Neural progenitor cell (in vitro differentiated cells): ENCODE measurements around the gene GNG8. TPM values are rescaled to one million over a fixed set of nuclear protein-coding genes. Genes with fewer than 3 reads are reported as not detected.

ENCODE experiments used
- DNase-seq: peaks from one replicate; pipeline ENCODE4 v3.0.0-alpha.2; 2016; ENCODE audit warnings: low spot score
- H2AFZ ChIP-seq: fragments of 200-600 bp; sonication (generic); replicated peaks from 2 replicates; pipeline ENCODE4 v1.6.1; 2016; ENCODE audit warnings: antibody characterized with exemption
- H3F3A ChIP-seq: fragments of 200-600 bp; sonication (generic); 2 replicates; pipeline ENCODE4 v1.6.1; 2016; ENCODE audit warnings: antibody characterized with exemption, low read depth
- H3K27ac ChIP-seq: fragments of 200-600 bp; sonication (generic); 2 replicates; pipeline ENCODE4 v1.5.1; 2016; ENCODE audit warnings: mild to moderate bottlenecking
- H3K27me3 ChIP-seq: fragments of 200-600 bp; sonication (generic); 2 replicates; pipeline ENCODE4 v1.6.1; 2016; ENCODE audit warnings: mild to moderate bottlenecking, moderate library complexity
- H3K36me3 ChIP-seq: fragments of 200-600 bp; sonication (generic); 2 replicates; pipeline ENCODE4 v1.5.1; 2016
- H3K4me1 ChIP-seq: fragments of 200-600 bp; sonication (generic); 2 replicates; pipeline ENCODE4 v1.6.1; 2016; ENCODE audit warnings: mixed run types
- H3K4me2 ChIP-seq: fragments of 200-600 bp; sonication (generic); 2 replicates; pipeline ENCODE4 v1.6.1; 2016
- H3K4me3 ChIP-seq: fragments of 200-600 bp; sonication (generic); 2 replicates; pipeline ENCODE4 v1.5.1; 2016
- H3K79me2 ChIP-seq: fragments of 200-600 bp; sonication (generic); 2 replicates; pipeline ENCODE4 v1.6.1; 2016; ENCODE audit warnings: low read depth
- H3K9ac ChIP-seq: fragments of 200-600 bp; sonication (generic); 2 replicates; pipeline ENCODE4 v1.6.1; 2016
- H3K9me3 ChIP-seq: fragments of 200-600 bp; sonication (generic); 2 replicates; pipeline ENCODE4 v1.5.1; 2016; ENCODE audit warnings: low read depth
- H4K20me1 ChIP-seq: fragments of 200-600 bp; sonication (generic); 2 replicates; pipeline ENCODE4 v1.6.1; 2016; ENCODE audit warnings: low read depth
- H3K27ac Mint-ChIP-seq: 3 replicates; pipeline ENCODE4 v1.8.0; 2021; ENCODE audit warnings: mixed read lengths
- H3K27me3 Mint-ChIP-seq: 2 replicates; pipeline ENCODE4 v1.8.0; 2022; ENCODE audit warnings: low read depth, mild to moderate bottlenecking, inconsistent platforms, moderate library complexity, mixed read lengths; ENCODE audit not compliant: insufficient read depth
- H3K36me3 Mint-ChIP-seq: 3 replicates; pipeline ENCODE4 v1.8.0; 2021; ENCODE audit warnings: mixed read lengths
- H3K4me1 Mint-ChIP-seq: 3 replicates; pipeline ENCODE4 v1.8.0; 2021; ENCODE audit warnings: mixed read lengths
- H3K4me3 Mint-ChIP-seq: 3 replicates; pipeline ENCODE4 v1.8.0; 2021; ENCODE audit warnings: mild to moderate bottlenecking, moderate library complexity, mixed read lengths
- H3K9me3 Mint-ChIP-seq: 3 replicates; pipeline ENCODE4 v1.8.0; 2020; ENCODE audit warnings: mixed read lengths
- CTCF ChIP-seq: fragments of 200-600 bp; sonication (generic); IDR thresholded peaks from 2 replicates; pipeline ENCODE4 v1.5.1; 2017; ENCODE audit warnings: antibody characterized with exemption, mild to moderate bottlenecking
- EZH2 ChIP-seq: fragments of 200-600 bp; sonication (generic); IDR thresholded peaks from 2 replicates; pipeline ENCODE4 v1.6.1; 2017; ENCODE audit warnings: antibody characterized with exemption, mild to moderate bottlenecking, moderate library complexity
- EZH2phosphoT487 ChIP-seq: fragments of 200-600 bp; sonication (generic); IDR thresholded peaks from 2 replicates; pipeline ENCODE4 v1.6.1; 2017; ENCODE audit warnings: antibody characterized with exemption
- total RNA-seq: library from RNA; depleted of rRNA; stranded (reverse); fragments of >200 nt; gene quantifications from 2 replicates; pipeline ENCODE4 v1.2.3, GENCODE V29; 2015; ENCODE audit warnings: low replicate concordance

GNG8 gene
- total RNA-seq, 1 donor from 2014 or later: not detected

GRCh38 chr19:46587861-46588260 lies 48.1 kb downstream of the GNG8 start:
- no peaks in the 10 kb centered on the region for H3K9me3 Mint-ChIP-seq
- no peaks in the 10 kb centered on the region for H3K4me1 Mint-ChIP-seq

DNA sequence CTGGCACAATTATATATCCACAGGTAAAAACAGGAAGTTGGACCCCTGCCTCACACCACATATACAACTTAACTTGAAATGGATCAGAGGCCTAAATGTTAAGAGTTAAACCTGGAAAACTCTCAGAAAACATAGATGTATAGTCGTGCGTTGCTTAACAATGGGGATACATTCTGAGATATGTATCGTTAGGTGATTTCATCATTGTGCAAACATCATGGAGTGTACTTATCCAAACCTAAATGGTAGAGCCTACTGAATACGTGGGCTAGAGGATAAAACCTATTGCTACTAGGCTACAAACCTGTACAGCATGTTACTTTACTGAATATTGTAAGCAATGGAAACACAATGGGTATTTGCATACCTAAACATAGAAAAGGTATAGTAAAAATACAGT lies 49.7 kb downstream of the GNG8 start:
- no peak overlapping the region for H3K9ac ChIP-seq
- no peak overlapping the region for H3K27ac ChIP-seq
- Mint-ChIP-seq H3K36me3 (no peaks in the 10 kb centered on the region), H3K27ac (no peak overlapping the region), H3K4me1 (no peaks in the 10 kb centered on the region), H3K9me3 (no peaks in the 10 kb centered on the region), H3K27me3 (peaks cover 8% of the 10 kb centered on the region), H3K4me3 (no peak overlapping the region)
- H3K4me1 ChIP-seq: no peaks in the 10 kb centered on the region
- peaks cover 4% of the 10 kb centered on the region for H3K27me3 ChIP-seq
- H4K20me1 ChIP-seq: no peaks in the 10 kb centered on the region
- H3K79me2 ChIP-seq: no peaks in the 10 kb centered on the region
- TF ChIP-seq EZH2 (no peak), EZH2phosphoT487 (no peak), CTCF (no peak)
- H2AFZ ChIP-seq: no peak overlapping the region
- H3K36me3 ChIP-seq: no peaks in the 10 kb centered on the region
- H3K4me3 ChIP-seq: no peak overlapping the region
- DNase-seq: no peak
- no peak overlapping the region for H3K4me2 ChIP-seq
- H3K9me3 ChIP-seq: no peaks in the 10 kb centered on the region
- H3F3A ChIP-seq: no peaks in the 10 kb centered on the region

More at GRCh38 chr19:46587861-46588260, 48.1 kb downstream of the GNG8 start:
- H3K9me3 ChIP-seq: no peaks in the 10 kb centered on the region
- Mint-ChIP-seq H3K36me3 (no peaks in the 10 kb centered on the region), H3K27me3 (peaks cover 4% of the 10 kb centered on the region), H3K4me3 (no peak overlapping the region), H3K27ac (no peak overlapping the region)
- no peak for DNase-seq
- H3K4me2 ChIP-seq: no peak overlapping the region
- H2AFZ ChIP-seq: no peak overlapping the region
- no peak overlapping the region for H3K27ac ChIP-seq
- no peak overlapping the region for H3K9ac ChIP-seq
- no peaks in the 10 kb centered on the region for H4K20me1 ChIP-seq
- no peaks in the 10 kb centered on the region for H3K4me1 ChIP-seq
- H3K4me3 ChIP-seq: no peak overlapping the region
- peaks cover 4% of the 10 kb centered on the region for H3K27me3 ChIP-seq
- no peaks in the 10 kb centered on the region for H3K36me3 ChIP-seq
- no peaks in the 10 kb centered on the region for H3F3A ChIP-seq
- TF ChIP-seq EZH2phosphoT487 (no peak), EZH2 (no peak), CTCF (no peak)
- no peaks in the 10 kb centered on the region for H3K79me2 ChIP-seq

DNA sequence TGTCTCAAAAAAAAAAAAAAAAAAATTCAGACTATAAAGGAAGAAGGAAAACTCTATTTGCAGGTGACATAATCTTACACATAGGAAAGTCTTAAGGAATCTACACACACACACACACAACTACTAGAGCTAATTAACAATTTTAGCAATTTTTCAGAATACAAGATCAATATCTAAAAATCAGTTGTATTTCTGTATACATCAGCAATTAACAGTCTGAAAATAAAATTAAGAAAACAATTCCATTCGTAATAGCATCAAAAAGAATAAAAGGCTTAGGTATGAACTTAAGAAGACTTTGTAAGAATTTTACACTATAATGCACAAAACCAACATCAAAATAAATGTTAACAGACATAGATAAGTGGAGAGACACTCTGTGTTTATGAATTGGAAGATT lies 50.5 kb downstream of the GNG8 start:
- H3K9ac ChIP-seq: no peak overlapping the region
- no peak overlapping the region for H2AFZ ChIP-seq
- no peaks in the 10 kb centered on the region for H3K4me1 Mint-ChIP-seq
- no peak overlapping the region for H3K27ac ChIP-seq
- no peak for DNase-seq
- no peaks in the 10 kb centered on the region for H3K4me1 ChIP-seq
- no peak overlapping the region for H3K27ac Mint-ChIP-seq
- no peaks in the 10 kb centered on the region for H3K36me3 Mint-ChIP-seq
- H3F3A ChIP-seq: no peaks in the 10 kb centered on the region
- no peak overlapping the region for H3K4me2 ChIP-seq
- no peak overlapping the region for H3K4me3 Mint-ChIP-seq
- H3K9me3 Mint-ChIP-seq: peaks cover 2% of the 10 kb centered on the region
- H3K27me3 Mint-ChIP-seq: peaks cover 8% of the 10 kb centered on the region
- no peaks in the 10 kb centered on the region for H3K9me3 ChIP-seq
- H4K20me1 ChIP-seq: no peaks in the 10 kb centered on the region
- no peak overlapping the region for H3K4me3 ChIP-seq
- H3K79me2 ChIP-seq: no peaks in the 10 kb centered on the region
- no peaks in the 10 kb centered on the region for H3K36me3 ChIP-seq
- TF ChIP-seq EZH2 (no peak), EZH2phosphoT487 (no peak), CTCF (no peak)
- peaks cover 8% of the 10 kb centered on the region for H3K27me3 ChIP-seq

Other genes with a start within 250 kb of the GNG8 start
- 2.8 and 14.1 TPM in 2 replicates for gene CCDC8, start 222.6 kb downstream of the GNG8 start, total RNA-seq
- gene PNMA8C, start 207.3 kb downstream of the GNG8 start, total RNA-seq: 0.58 and 0.74 TPM in 2 replicates
- gene PNMA8A, start 164.6 kb downstream of the GNG8 start, total RNA-seq: 42.5 and 43.9 TPM in 2 replicates
- 0.09 and 3.9 TPM in 2 replicates for gene PNMA8B, start 140.3 kb downstream of the GNG8 start, total RNA-seq
- gene CALM3, start 34.9 kb downstream of the GNG8 start, total RNA-seq: 373 and 403 TPM in 2 replicates
- not detected in 2 replicates for gene PTGIR, start 11.1 kb downstream of the GNG8 start, total RNA-seq
- 0.75 and 2.2 TPM in 2 replicates for gene DACT3, start 25.0 kb upstream of the GNG8 start, total RNA-seq
- gene PRKD2, start 80.9 kb upstream of the GNG8 start, total RNA-seq: 14.9 and 22.2 TPM in 2 replicates
- gene FKRP, start 109.9 kb upstream of the GNG8 start, total RNA-seq: 18.6 and 40.5 TPM in 2 replicates
- gene STRN4, start 110.2 kb upstream of the GNG8 start, total RNA-seq: 54.1 and 149 TPM in 2 replicates
- 39.5 and 81.6 TPM in 2 replicates for gene SLC1A5, start 152.4 kb upstream of the GNG8 start, total RNA-seq
- 104 and 120 TPM in 2 replicates for gene AP2S1, start 214.6 kb upstream of the GNG8 start, total RNA-seq
- 38.4 and 43.3 TPM in 2 replicates for gene ARHGAP35, start 224.8 kb upstream of the GNG8 start, total RNA-seq